Vein endothelial cell (primary cell): Measurements from ENCODE around the gene MOB4. TPM values are rescaled to one million over a fixed set of nuclear protein-coding genes. Genes with fewer than 3 reads are reported as not detected.

Source experiments
- small RNA-seq: library from RNA; depleted of rRNA; stranded (forward); fragments of <200 nt; gene quantifications from one replicate; pipeline ENCODE3, GENCODE V24; 2012
- total RNA-seq: library from RNA; depleted of rRNA; stranded (reverse); fragments of >200 nt; gene quantifications from 2 replicates; pipeline ENCODE4 v1.2.3, GENCODE V29; 2012

The MOB4 gene
- total RNA-seq = 33.3 and 48.6 TPM in 2 replicates

DNA sequence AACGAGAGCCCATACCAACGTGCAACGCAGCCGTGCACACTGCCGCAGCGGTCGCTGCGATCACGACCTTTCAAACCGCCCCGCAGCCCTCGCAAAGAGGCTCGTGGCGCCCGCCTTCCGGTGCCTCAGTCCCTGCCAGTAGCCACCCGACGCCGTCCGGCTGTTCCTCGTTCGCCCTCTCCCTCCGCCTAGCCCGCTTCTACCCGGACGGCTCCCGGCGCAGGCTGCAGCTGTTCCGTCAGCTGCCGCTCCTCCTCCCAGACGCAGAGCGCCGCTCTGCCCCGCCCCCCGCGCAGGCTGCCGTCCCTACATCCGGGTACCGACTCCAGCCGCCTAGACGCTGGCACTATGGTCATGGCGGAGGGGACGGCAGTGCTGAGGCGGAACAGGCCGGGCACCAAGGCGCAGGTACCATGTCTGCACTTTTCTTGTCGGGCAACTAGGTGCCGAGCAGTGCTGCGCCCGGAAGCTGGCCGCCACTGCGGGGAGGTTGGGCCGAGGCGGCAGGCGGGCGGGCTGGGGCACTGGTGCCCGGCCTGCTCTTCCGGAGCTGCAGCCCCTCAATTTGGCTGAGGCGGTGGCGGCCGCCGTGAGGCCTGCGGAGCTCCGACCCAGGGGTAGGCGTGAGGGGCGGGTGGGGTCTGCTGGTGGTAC lies at the start of gene MOB4:
Gene MOB4 (plus strand): TSS at position 328 of the 654 bp plus-strand sequence. CDS start 21 bp downstream, at position 349.

DNA sequence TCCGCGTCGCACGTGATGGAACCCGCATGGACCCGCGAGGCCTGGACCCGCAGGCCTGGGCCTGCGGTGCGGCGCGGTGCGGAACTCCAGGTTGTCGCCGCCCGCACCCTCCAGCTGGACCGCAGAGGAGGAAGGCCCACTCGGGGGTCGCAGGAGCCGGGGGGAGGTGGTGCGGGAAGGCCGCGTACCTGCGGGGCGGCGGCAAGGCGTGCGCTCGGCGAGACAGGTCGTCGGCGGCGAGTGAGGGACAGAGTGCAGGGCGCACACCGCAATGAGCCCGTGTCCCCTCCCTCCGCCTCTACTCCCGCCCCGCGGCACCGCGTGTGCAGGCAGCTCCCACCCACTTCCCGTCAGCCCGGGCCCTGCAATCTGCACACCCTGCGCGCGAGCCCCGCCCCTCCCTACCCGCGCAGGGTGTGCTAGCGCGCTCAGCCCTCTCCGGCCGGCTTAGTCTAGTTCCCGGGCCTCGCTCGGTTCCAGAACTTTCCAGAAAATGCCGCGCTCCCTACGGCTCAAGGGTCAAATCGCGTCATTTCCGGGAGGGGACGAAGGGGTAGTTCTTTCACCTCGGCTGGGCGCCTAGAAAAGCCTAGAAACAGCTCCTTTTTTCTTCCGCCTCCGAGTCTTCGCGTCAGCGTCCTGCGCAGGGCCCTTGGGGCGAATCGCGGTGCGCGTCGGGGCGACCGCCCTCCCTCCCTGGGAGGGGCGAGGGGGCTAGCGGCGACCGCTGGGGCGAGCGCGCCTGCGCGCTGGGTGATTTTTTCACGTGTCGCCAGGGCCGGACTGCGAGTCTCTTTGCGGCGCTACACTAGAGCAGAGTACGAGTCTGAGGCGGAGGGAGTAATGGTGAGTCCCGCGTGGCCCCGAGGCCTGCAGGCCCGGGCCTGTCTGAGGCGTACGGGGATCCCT lies 16.0 kb upstream of the MOB4 start, which contains the start of the genes HSPD1 and HSPE1:
Gene HSPD1 (minus strand): TSS at position 247 of the 909 bp plus-strand sequence. CDS start 992 bp downstream, outside the sequence.
Gene HSPE1 (plus strand): TSS at position 786 of the 909 bp plus-strand sequence. CDS start 58 bp downstream, at position 844.

Small RNAs within 50 kb of the gene (small RNA-seq; reads per million reads assigned to genes)
- gene AC020550.1 = not detected

Other genes with a start within 250 kb of the MOB4 start
- gene ANKRD44, start 205.3 kb upstream of the MOB4 start, total RNA-seq = 5.9 and 39.5 TPM in 2 replicates
- gene SF3B1, start 81.0 kb upstream of the MOB4 start, total RNA-seq = 209 and 271 TPM in 2 replicates
- gene COQ10B, start 62.5 kb upstream of the MOB4 start, total RNA-seq = 25.8 and 28.9 TPM in 2 replicates
- gene HSPD1, start 16.2 kb upstream of the MOB4 start, total RNA-seq = 148 and 205 TPM in 2 replicates
- gene HSPE1, start 15.7 kb upstream of the MOB4 start, total RNA-seq = 61.1 and 82.3 TPM in 2 replicates
- gene RFTN2, start 159.5 kb downstream of the MOB4 start, total RNA-seq = 5.9 and 9.1 TPM in 2 replicates
- gene MARS2, start 189.3 kb downstream of the MOB4 start, total RNA-seq = 7.5 and 7.8 TPM in 2 replicates